GM19023 (cell line): ENCODE measurements around the gene SYCP3.

Source experiments
- ATAC-seq: cut with Tn5 transposase; IDR thresholded peaks from one replicate; pipeline ENCODE4 v1.9.1; 2021; ENCODE audit warnings: mild to moderate bottlenecking, moderate library complexity; ENCODE audit not compliant: unreplicated experiment

The SYCP3 gene

GRCh38 chr12:101738920-101739665 lies at the start of gene SYCP3:
SYCP3 (minus strand) TSS chr12:101739462; CDS start chr12:101737935, 1,527 bp downstream.
- ATAC-seq: no peak

- ATAC-seq: no peak
These were observed 46.4 kb upstream of the SYCP3 start for GRCh38 chr12:101785671-101786070.

- ATAC-seq: no peak
These were observed 45.1 kb upstream of the SYCP3 start for GRCh38 chr12:101784376-101784775.

- ATAC-seq: no peak
These were observed 44.6 kb upstream of the SYCP3 start for GRCh38 chr12:101783838-101784237.

- ATAC-seq: no peak
These were observed 43.9 kb upstream of the SYCP3 start for GRCh38 chr12:101783150-101783549.

GRCh38 chr12:101782273-101782731 lies 43.0 kb upstream of the SYCP3 start:
- ATAC-seq: no peak

- ATAC-seq: no peak
These were observed 42.6 kb upstream of the SYCP3 start for GRCh38 chr12:101781834-101782233.

GRCh38 chr12:101780599-101780998 lies 41.3 kb upstream of the SYCP3 start:
- ATAC-seq: no peak

GRCh38 chr12:101779626-101780025 lies 40.4 kb upstream of the SYCP3 start:
- ATAC-seq: no peak

GRCh38 chr12:101779200-101779599 lies 39.9 kb upstream of the SYCP3 start:
- no peak for ATAC-seq

- ATAC-seq: no peak
These were observed 38.7 kb upstream of the SYCP3 start for GRCh38 chr12:101777978-101778377.

GRCh38 chr12:101777485-101777884 lies 38.2 kb upstream of the SYCP3 start:
- no peak for ATAC-seq

GRCh38 chr12:101775816-101776215 lies 36.6 kb upstream of the SYCP3 start:
- no peak for ATAC-seq

GRCh38 chr12:101773650-101774162 lies 34.4 kb upstream of the SYCP3 start:
- ATAC-seq: peak; percentile 55

GRCh38 chr12:101772012-101772775 lies 32.9 kb upstream of the SYCP3 start:
- ATAC-seq: no peak

- ATAC-seq: no peak
These were observed 30.6 kb upstream of the SYCP3 start for GRCh38 chr12:101769865-101770264.

GRCh38 chr12:101768781-101769180 lies 29.5 kb upstream of the SYCP3 start:
- ATAC-seq: no peak

- no peak for ATAC-seq
These were observed 28.3 kb upstream of the SYCP3 start for GRCh38 chr12:101767537-101767936.

- ATAC-seq: no peak
These were observed 25.0 kb upstream of the SYCP3 start for GRCh38 chr12:101764051-101764792.

GRCh38 chr12:101763246-101763931 lies 24.1 kb upstream of the SYCP3 start:
- ATAC-seq: no peak

- ATAC-seq: no peak
These were observed 22.5 kb upstream of the SYCP3 start for GRCh38 chr12:101761781-101762180.
